Hepatocyte (in vitro differentiated cells): ENCODE data around the gene KMT2E.

Source experiments
- CTCF ChIP-seq: fragments of 200-600 bp; sonication (generic); IDR thresholded peaks from 2 replicates; pipeline ENCODE4 v1.5.1; 2016; ENCODE audit warnings: antibody characterized with exemption, mild to moderate bottlenecking; ENCODE audit not compliant: poor library complexity
- EZH2 ChIP-seq: fragments of 200-600 bp; sonication (generic); IDR thresholded peaks from 2 replicates; pipeline ENCODE4 v1.6.1; 2016; ENCODE audit warnings: antibody characterized with exemption, mild to moderate bottlenecking, borderline replicate concordance
- EZH2phosphoT487 ChIP-seq: fragments of 200-600 bp; sonication (generic); IDR thresholded peaks from one replicate; pipeline ENCODE4 v1.6.1; 2018; ENCODE audit warnings: antibody characterized with exemption, mild to moderate bottlenecking, low read depth, moderate library complexity; ENCODE audit not compliant: unreplicated experiment, severe bottlenecking

GRCh38 chr7:105035349-105035748, 21.3 kb downstream of the KMT2E start:
- TF ChIP-seq CTCF (no peak), EZH2phosphoT487 (no peak), EZH2 (no peak)
